HG03520 (cell line): Measurements from ENCODE around the gene RCC1.
"Not testable (repeated sequence)": the region's sequence is repeated elsewhere in the genome, so short reads cannot be mapped to it uniquely, and the experiment has no call there.

Experiments used
- ATAC-seq: cut with Tn5 transposase; IDR thresholded peaks from one replicate; pipeline ENCODE4 v1.9.1; 2021; ENCODE audit warnings: mild to moderate bottlenecking, moderate library complexity; ENCODE audit not compliant: unreplicated experiment

The RCC1 gene

DNA sequence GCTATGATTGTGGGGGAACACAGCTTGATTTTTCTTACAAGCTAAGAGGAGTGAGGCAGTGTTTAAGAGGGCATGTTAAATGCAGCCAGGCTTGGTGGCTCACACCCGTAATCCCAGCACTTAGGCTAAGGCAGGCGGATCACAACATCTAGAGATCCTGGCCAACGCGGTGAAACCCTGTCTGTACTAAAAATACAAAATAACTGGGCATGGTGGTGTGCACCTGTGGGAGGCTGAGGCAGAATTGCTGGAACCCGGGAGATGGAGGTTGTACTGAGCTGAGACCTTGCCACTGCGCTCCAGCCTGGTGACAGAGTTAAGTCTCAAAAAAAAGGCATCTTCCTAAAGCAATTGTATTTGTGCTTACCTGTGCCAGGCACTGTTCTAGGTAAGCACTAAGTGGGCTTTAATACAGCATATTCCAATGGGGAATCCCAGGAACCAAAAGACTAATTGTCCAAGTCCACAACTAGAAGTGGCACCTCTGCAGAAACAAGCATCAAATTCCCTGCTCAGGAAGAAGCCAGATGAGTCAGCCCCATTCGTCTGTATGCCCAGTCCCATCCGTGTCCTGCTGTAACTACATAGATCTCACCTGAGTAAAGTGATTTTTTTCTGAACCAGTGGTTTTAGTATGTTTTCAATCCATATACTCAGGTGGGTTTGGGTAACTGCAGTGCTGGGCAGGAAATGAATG lies 4.6 kb downstream of the RCC1 start:
- no peak for ATAC-seq

DNA sequence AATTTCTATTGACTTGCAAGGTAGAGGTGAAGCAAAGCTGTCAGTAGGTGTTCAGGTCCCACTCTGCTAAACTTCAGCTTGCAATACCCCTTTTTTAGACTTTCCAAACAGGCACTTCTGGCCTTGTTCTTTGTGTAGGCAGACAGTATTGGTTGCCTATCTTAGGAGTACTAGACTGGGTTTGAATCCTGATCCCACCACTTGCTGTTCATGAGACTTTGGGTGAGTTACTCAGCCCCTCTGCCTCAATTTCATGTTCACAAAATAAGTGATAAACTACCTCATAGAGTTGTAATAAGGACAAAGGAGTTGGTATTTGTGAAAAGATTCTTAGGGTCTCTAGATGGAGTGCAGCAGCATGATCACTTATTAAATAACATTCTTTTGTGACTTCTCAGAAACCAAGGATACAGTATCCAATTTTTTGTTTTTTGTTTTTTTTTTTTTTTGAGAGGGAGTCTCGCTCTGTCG lies 5.2 kb downstream of the RCC1 start:
- no peak for ATAC-seq

- no peak for ATAC-seq
Measured at GRCh38 chr1:28512058-28512611, 6.3 kb downstream of the RCC1 start.

DNA sequence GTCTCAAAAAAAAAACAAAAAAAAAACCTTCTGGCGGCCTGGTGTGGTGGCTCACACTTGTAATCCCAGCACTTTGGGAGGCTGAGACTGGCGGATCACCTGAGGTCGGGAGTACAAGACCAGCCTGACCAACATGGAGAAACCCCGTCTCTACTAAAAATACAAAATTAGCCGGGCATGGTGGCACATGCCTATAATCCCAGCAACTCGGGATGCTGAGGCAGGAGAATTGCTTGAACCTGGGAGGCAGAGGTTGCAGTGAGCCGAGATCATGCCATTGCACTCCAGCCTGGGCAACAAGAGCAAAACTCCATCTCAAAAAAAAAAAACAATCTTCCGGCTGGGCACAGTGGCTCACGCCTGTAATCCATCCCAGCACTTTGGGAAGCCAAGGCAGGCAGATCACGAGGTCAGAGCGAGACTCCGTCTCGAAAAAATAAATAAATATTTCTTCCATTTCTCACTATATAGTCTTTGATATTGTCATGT lies 8.6 kb downstream of the RCC1 start:
- ATAC-seq = not testable (repeated sequence)

GRCh38 chr1:28516518-28516956 lies 10.7 kb downstream of the RCC1 start:
- no peak for ATAC-seq

DNA sequence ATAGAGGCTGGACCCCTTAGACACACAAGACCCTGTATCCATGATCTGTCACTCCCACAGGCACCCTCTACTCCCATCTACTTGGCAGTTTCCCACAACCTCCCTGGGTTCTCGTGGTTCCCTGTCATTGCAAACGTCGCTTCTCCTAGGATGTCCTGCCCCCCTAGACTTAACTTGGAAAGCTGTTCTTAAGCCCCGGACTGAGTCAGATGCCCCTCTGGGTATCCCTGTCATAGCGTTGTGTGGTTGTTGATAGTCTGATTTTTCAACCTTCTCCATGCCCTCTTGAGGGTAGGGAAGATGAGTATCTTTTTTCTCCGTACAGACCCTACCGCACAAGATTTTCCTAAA lies 11.8 kb downstream of the RCC1 start:
- peak; percentile 5 for ATAC-seq

- ATAC-seq = peak; percentile 71
Measured at GRCh38 chr1:28518000-28518744, 12.3 kb downstream of the RCC1 start.

GRCh38 chr1:28518745-28519341 lies 13.0 kb downstream of the RCC1 start:
- ATAC-seq = no peak

DNA sequence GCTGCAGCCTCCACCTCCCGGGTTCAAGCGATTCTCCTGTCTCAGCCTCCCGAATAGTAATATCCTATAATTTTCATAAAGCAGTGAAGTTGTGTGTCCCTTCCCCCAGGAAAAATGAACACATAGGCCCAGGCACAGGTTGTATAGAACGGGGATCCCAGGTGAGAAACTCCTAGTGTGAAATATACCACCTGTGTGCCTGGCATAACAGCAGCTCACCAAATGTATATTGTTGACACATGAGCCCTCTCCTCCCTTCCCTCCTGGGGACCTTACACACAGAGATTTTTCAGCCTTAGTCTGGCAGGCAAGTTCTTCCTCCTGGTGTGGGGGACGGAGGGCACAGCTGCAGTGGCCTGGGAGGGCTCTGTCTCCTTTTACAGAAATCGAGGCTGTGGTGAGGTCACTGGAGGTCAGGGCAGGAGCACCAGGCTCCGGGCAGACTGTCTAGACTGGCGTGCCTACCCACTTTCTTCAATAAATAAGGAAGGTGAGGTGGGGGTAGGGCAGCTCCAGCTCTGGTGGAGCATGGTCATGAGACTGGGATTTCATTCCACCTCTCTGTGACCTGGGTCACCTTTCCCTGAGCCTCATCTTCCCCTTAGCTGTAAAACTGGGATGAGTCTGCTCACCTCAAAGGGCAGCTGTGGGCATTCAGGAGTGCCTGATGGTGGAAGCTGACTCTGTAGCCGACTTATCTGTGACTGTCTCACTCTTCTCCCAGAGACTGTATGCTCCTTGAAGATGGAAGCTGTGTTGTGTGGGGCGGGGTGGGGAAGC lies 14.3 kb downstream of the RCC1 start:
- ATAC-seq = no peak

DNA sequence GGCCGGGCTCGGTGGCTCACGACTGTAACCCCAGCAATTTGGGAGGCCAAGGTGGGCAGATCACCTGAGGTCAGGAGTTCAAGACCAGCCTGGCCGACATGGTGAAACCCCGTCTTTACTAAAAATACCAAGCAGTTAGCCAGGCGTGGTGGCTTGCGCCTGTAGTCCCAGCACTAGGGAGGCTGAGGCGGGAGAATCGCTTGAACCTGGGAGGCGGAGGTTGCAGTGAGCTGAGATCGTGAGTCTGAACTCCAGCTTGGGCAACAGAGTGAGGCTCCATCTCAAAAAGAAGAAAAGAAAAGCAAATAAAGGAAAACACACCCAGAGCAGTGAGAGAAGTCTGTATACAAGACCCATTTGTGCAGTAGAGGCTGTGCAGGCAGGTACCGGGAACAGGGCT lies 15.0 kb downstream of the RCC1 start:
- not testable (repeated sequence) for ATAC-seq

DNA sequence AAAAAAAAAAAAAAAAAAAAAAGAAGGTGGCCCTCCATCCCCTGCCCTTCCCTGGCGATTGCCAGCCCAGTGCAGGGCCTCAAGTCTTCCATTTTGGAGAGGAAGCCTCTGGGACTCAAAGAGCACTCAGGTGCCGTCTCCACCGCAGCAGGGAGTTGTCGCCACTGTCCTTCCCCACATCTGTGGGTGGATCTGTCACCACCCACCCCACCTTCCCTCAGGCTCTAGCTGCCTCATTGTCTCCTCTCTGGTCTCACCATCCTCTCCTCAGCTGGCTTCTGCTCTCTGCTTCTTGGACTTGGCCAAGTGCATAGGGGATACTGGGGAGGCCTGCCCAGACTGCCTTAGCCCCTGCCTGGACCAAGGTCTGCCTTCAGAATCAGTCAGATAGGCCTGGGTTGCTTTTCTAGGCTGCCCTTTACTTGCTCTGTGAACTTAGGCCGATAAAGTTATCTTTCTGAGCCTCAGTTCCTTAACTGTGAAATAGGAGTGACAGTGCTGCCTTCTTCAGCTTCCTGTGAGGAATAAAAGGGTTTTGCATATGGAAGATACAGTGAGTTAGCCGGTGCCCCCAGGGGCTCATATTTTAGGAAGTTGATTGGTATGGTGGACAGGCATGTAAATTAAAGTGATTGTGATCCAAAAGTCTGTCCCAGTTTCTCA lies 15.8 kb downstream of the RCC1 start:
- ATAC-seq = no peak

GRCh38 chr1:28522537-28522936 lies 16.7 kb downstream of the RCC1 start:
- ATAC-seq = not testable (repeated sequence)

DNA sequence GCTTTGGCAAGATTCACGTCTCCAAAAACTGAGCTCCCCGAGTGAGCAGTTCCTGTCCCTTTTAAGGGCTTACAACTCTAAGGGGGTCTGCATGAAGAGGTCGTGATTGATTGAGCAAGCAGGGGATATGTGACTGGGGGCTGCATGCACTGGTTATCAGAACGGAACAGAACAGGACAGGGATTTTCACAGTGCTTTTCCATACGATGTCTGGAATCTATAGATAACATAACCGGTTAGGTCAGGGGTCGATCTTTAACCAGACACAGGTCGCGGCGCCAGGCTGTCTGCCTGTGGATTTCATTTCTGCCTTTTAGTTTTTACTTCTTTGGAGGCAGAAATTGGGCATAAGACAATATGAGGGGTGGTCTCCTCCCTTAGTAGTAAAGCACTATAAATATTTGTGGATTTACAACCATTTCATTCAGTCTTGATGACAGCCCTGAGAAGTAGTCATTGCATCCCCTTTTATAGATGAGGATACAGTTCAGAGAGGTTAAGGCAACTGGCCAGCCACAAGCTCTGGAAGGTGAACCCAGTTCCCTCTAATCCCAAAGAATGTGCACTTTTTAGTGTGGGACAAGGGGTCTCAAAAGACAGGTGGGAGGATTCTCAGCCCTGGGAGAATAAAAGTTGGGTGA lies 19.3 kb downstream of the RCC1 start:
- not testable (repeated sequence) for ATAC-seq

DNA sequence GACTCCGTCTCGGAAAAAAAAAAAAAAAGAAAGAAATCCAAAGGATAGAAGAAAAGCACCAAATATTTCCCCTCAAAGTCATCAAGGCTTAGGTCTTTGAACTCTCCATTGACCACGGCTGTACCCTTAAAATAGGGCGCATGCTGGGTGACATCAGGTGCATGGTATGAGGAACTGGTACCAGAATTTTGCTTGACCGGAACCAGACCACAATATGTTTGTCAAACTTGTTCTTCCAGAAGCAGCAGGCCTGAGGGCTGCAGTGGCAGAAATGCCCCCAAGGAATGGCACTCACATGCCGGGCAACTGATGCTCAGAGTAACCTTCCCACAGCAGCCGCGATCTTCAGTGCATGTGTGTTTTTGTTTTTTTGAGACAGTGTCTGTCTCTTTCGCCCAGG lies 21.0 kb downstream of the RCC1 start:
- ATAC-seq = no peak

DNA sequence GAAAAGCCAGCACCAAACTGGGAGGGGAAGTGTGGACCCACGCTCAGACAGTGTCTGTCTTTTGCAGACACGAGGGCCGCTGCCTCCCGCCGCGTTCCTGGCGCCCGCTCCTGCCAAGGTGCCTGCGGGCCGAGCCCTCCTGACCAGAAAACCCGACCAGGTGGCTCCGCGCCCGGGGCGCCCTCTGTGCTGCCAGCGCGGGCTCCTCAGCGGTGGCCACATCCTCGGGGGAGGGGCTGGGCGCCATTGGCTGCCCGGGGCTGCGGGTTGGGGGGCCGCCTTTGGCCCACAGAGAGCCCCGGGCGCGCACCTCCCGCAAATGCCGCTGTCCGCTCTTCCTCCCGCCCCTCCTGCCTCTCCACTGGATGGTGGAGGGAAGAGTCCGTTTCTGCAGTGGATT lies 24.6 kb downstream of the RCC1 start:
- no peak for ATAC-seq

DNA sequence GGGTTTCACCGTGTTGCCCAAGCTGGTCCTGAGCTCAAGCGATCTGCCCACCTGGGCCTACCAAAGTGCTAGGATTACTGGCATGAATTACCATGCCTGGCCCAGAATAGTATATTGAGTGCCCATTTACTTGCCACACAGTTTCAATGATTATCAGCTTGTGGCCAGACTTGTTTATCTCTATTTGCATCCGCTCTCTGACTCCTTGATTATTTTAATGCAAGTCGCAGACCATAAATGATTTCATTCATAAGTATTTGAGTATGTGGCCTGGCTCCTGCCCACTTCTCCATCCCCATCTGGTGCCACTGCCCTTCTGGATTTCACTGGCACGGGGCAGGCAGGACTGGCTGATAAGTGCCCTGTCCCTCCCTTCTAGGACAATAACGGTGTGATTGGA lies 28.8 kb downstream of the RCC1 start:
- no peak for ATAC-seq

GRCh38 chr1:28535180-28535579 lies 29.3 kb downstream of the RCC1 start:
- no peak for ATAC-seq

- no peak for ATAC-seq
Measured at GRCh38 chr1:28537457-28538199, 31.8 kb downstream of the RCC1 start.

DNA sequence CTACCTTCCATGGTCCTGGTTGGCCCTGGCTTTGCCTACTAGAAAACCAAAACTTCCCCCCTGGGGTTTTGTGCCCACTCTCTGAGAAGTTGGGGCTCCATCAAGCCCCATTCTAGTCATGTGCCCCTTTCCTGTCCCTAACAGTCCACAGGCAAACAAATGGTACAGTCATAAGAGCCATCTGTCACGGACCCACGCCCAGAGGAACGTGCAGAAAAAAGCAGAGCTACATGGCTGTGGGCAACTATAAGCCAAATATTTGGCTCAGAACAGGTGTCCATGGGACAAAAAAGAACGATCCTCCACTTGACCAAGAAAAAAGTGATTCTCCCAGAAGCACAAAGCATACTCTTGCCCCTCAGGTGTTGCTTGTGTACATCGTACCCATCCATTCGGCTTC lies 32.4 kb downstream of the RCC1 start:
- no peak for ATAC-seq
